ENCODE measurements around the gene IQCM. TPM values are rescaled to one million over a fixed set of nuclear protein-coding genes. Genes with fewer than 3 reads are reported as not detected.

Gene IQCM
- total RNA-seq, 1 donor from 2014 or later = not detected

- TF ChIP-seq CTCF (conservative IDR thresholded peaks at IDR 0.05; ENCODE audit: low read depth, low read length) = no peak
- DNase-seq (ENCODE audit: low read depth) = no peak
- H3K4me3 ChIP-seq (ENCODE audit: low read depth, low read length) = no peak overlapping the region
Observed at GRCh38 chr4:149321438-149321837, 494.2 kb downstream of the IQCM start.

GRCh38 chr4:149311076-149311475, 504.6 kb downstream of the IQCM start:
- no peak for TF ChIP-seq CTCF (conservative IDR thresholded peaks at IDR 0.05; ENCODE audit: low read depth, low read length)
- DNase-seq (ENCODE audit: low read depth) = no peak

GRCh38 chr4:149306537-149306936, 509.1 kb downstream of the IQCM start:
- no peak for DNase-seq (ENCODE audit: low read depth)
- H3K4me3 ChIP-seq (ENCODE audit: low read depth, low read length) = no peak overlapping the region
- TF ChIP-seq CTCF (conservative IDR thresholded peaks at IDR 0.05; ENCODE audit: low read depth, low read length) = no peak

More at GRCh38 chr4:149311076-149311475, 504.6 kb downstream of the IQCM start:
- no peak overlapping the region for H3K4me3 ChIP-seq (ENCODE audit: low read depth, low read length)

All from epithelial cell of proximal tubule (primary cell).